HCT116 (cell line): ENCODE data around the gene SLC2A13. TPM values are rescaled to one million over a fixed set of nuclear protein-coding genes. Genes with fewer than 3 reads are reported as not detected.

Source experiments
- ATAC-seq: fragments of 200-7000 bp; cut with Tn5 transposase; 2 replicates; pipeline ENCODE4 v1.9.1; 2020; ENCODE audit warnings: mild to moderate bottlenecking, moderate library complexity
- BruUV-seq: library from RNA; stranded (reverse); fragments of 400-500 nt; replicated peaks from 2 replicates; lab custom pipeline; 2021; lab: Mats Ljungman, UMichigan
- CTCF ChIA-PET: fragments of 300-600 bp; sonication (Branson Sonifier 250); formaldehyde crosslinking; loops from one replicate; lab custom pipeline; 2021; ENCODE audit warnings: antibody characterized with exemption; lab: Charles Lee
- POLR2A ChIA-PET: fragments of 300-600, 350-600 bp; sonication (Branson Sonifier 250); formaldehyde crosslinking; loops from one replicate; lab custom pipeline; 2021; ENCODE audit warnings: antibody characterized with exemption; lab: Charles Lee
- RAD21 ChIA-PET, 2 experiments: fragments of 300-600 bp; sonication (Branson Sonifier 250); formaldehyde crosslinking; loops; one replicate each; lab custom pipeline; 2023; ENCODE audit warnings: low total read pairs in 2 of 2; ENCODE audit not compliant: uncharacterized antibody in 2 of 2, unreplicated experiment in 2 of 2, low non-redundant PET in 1 of 2; lab: Charles Lee
- DNase-seq: peaks from one replicate; pipeline ENCODE4 v3.0.0-alpha.2; 2010; ENCODE audit warnings: low read depth, low spot score
- H2AFZ ChIP-seq: fragments of 200-600 bp; shearing (Covaris generic), sonication (generic); 2 replicates; pipeline ENCODE4 v1.6.1; 2017; ENCODE audit warnings: low read depth, mixed run types, mixed read lengths, antibody characterized with exemption, low read length; ENCODE audit not compliant: poor library complexity, severe bottlenecking
- H3K27ac ChIP-seq: 2 replicates; pipeline ENCODE4 v1.5.1; 2012; ENCODE audit warnings: low read depth, low read length
- H3K27me3 ChIP-seq: fragments of 200-600 bp; sonication (generic); 2 replicates; pipeline ENCODE4 v1.6.1; 2016; ENCODE audit warnings: mixed run types, low read length, mixed read lengths; ENCODE audit not compliant: insufficient read depth
- H3K36me3 ChIP-seq, 2 experiments: fragments of 200-500 bp in 1 of 2; fragments of 200-600 bp in 1 of 2; sonication (Bioruptor generic) in 1 of 2; sonication (generic) in 1 of 2; 2 replicates each; pipeline versions ENCODE4 v1.5.1 to v1.6.1; 2014 to 2016; ENCODE audit warnings: low read length in 2 of 2, inconsistent platforms in 1 of 2, mixed read lengths in 1 of 2, mixed run types in 1 of 2; ENCODE audit not compliant: insufficient read depth in 2 of 2, control insufficient read depth in 1 of 2
- H3K4me1 ChIP-seq, 2 experiments: fragments of 200-600 bp in 1 of 2; sonication (generic) in 1 of 2; 2 replicates each; pipeline versions ENCODE4 v1.5.1 to v1.6.1; 2012 to 2017; ENCODE audit warnings: low read length in 2 of 2, inconsistent platforms in 1 of 2, mild to moderate bottlenecking in 1 of 2, mixed read lengths in 1 of 2, mixed run types in 1 of 2, moderate library complexity in 1 of 2; ENCODE audit not compliant: insufficient read depth in 2 of 2, control insufficient read depth in 1 of 2
- H3K4me2 ChIP-seq: fragments of 200-600 bp; sonication (generic); 2 replicates; pipeline ENCODE4 v1.6.1; 2017; ENCODE audit warnings: mixed run types, low read length, mixed read lengths
- H3K4me3 ChIP-seq, 2 experiments: fragments of 200-600 bp in 1 of 2; sonication (generic) in 1 of 2; replicated peaks in 1 of 2; 2 replicates each; pipeline ENCODE4 v1.5.1; 2011 to 2016; ENCODE audit warnings: low read length in 2 of 2, control low read depth in 1 of 2, low read depth in 1 of 2, mild to moderate bottlenecking in 1 of 2, mixed read lengths in 1 of 2, mixed run types in 1 of 2
- H3K79me2 ChIP-seq: fragments of 200-600 bp; sonication (generic); 2 replicates; pipeline ENCODE4 v1.6.1; 2017; ENCODE audit warnings: mild to moderate bottlenecking, mixed run types, low read length, moderate library complexity, mixed read lengths; ENCODE audit not compliant: insufficient read depth
- H3K9ac ChIP-seq: fragments of 200-600 bp; sonication (generic); 2 replicates; pipeline ENCODE4 v1.6.1; 2016; ENCODE audit warnings: low read length, mixed read lengths
- H3K9me2 ChIP-seq: fragments of 200-600 bp; sonication (generic), shearing (Covaris generic); 2 replicates; pipeline ENCODE4 v1.6.1; 2017; ENCODE audit warnings: mixed run types, mild to moderate bottlenecking, moderate library complexity; ENCODE audit not compliant: insufficient read depth
- H3K9me3 ChIP-seq, 2 experiments: fragments of 200-500 bp in 1 of 2; fragments of 200-600 bp in 1 of 2; sonication (Bioruptor generic) in 1 of 2; sonication (generic) in 1 of 2; 2 replicates each; pipeline ENCODE4 v1.6.1; 2014 to 2017; ENCODE audit warnings: low read length in 2 of 2, mixed read lengths in 2 of 2, inconsistent platforms in 1 of 2, low read depth in 1 of 2, mild to moderate bottlenecking in 1 of 2, mixed run types in 1 of 2, moderate library complexity in 1 of 2; ENCODE audit not compliant: control insufficient read depth in 1 of 2, insufficient read depth in 1 of 2
- H4K20me1 ChIP-seq: fragments of 200-600 bp; sonication (generic), shearing (Covaris generic); 2 replicates; pipeline ENCODE4 v1.6.1; 2017; ENCODE audit warnings: mixed run types, mild to moderate bottlenecking, moderate library complexity; ENCODE audit not compliant: insufficient read depth
- CBX3 ChIP-seq: IDR thresholded peaks from 2 replicates; pipeline ENCODE4 v1.6.1; 2012; ENCODE audit warnings: low read depth
- CEBPB ChIP-seq: IDR thresholded peaks from 2 replicates; pipeline ENCODE4 v1.6.1; 2012; ENCODE audit warnings: low read depth
- EZH2 ChIP-seq: fragments of 200-600 bp; sonication (generic); IDR thresholded peaks from 2 replicates; pipeline ENCODE4 v1.6.1; 2017; ENCODE audit warnings: antibody characterized with exemption, mixed run types
- EZH2phosphoT487 ChIP-seq: fragments of 200-600 bp; IDR thresholded peaks from 2 replicates; pipeline ENCODE4 v1.6.1; 2018; ENCODE audit warnings: antibody characterized with exemption, borderline replicate concordance
- MAX ChIP-seq: IDR thresholded peaks from 2 replicates; pipeline ENCODE4 v1.6.1; 2012
- POLR2AphosphoS5 ChIP-seq: IDR thresholded peaks from 2 replicates; pipeline ENCODE4 v1.6.1; 2011; ENCODE audit warnings: mild to moderate bottlenecking, low read depth, low read length, moderate library complexity
- REST ChIP-seq: IDR thresholded peaks from 2 replicates; pipeline ENCODE4 v1.6.1; 2012; ENCODE audit warnings: low read depth
- SIN3A ChIP-seq: IDR thresholded peaks from 2 replicates; pipeline ENCODE4 v1.6.1; 2012; ENCODE audit warnings: low read depth
- SRF ChIP-seq: IDR thresholded peaks from 2 replicates; pipeline ENCODE4 v1.6.1; 2012; ENCODE audit warnings: low read depth
- ZFX ChIP-seq: fragments of 450-650 bp; IDR thresholded peaks from 2 replicates; pipeline ENCODE4 v1.6.1; 2017
- intact Hi-C: fragments of 100-400 bp; cut with micrococcal nuclease; formaldehyde crosslinking; loops from 2 replicates; pipeline ENCODE4 v1.10.0; 2022
- total RNA-seq: library from RNA; stranded (reverse); gene quantifications from one replicate; pipeline ENCODE4 v1.2.1, GENCODE V29; 2021; ENCODE audit not compliant: unreplicated experiment
- TF ChIP-seq, protein P1 (sequence below): IDR thresholded peaks from 2 replicates; pipeline ENCODE4 v1.6.1; 2011; ENCODE audit warnings: mild to moderate bottlenecking, low read length, moderate library complexity; ENCODE audit not compliant: insufficient replicate concordance; ENCODE audit errors: extremely low read depth

The SLC2A13 gene
- total RNA-seq, 1 experiment from 2014 or later: 6.8 TPM

DNA sequence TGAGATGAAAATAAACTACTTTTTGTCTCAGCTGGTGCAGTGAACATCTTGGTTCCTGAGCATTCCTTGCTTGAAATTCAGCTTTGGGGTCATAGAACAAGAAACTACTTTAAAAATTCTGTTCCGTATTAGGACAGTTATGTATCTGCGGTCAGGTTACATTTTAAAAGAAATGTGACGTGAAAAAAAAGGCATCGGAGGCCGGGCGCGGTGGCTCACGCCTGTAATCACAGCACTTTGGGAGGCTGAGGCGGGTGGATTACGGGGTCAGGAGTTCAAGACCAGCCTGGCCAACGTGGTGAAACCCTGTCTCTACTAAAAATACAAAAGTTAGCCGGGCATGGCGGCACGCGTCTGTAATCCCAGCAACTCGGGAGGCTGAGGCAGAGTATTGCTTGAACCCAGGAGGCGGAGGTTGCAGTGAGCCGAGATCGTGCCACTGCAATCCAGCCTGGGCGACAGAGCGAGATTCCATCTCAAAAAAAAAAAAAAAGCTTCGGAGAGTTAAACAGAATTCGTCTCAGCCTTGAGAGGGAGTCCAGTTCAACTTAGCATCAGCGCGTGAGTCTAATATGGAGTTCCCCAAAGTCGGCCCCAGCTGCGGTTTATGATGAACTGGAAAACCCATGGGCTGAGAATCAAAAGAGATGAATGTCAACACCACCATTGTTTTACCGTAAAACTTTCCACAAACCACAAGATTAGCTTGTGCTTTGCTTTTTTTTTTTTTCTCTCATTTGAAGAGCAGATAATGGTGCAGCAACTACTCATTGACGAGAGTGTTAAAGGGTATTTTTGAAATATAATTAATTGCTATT, 2.1 kb upstream of the SLC2A13 start:
- Histone ChIP-seq H3K79me2 (0 out of 2 replicates have a peak, but pooled peaks cover 6% of the 10 kb centered on the region), H3K36me3 (no peaks in the 10 kb centered on the region), H3K4me2 (peak overlapping the region; percentile 93), H3K4me3 (peak overlapping the region in 1 of 2 experiments; percentile 31; a peak in 1 of 4 replicates), H3K27me3 (no peaks in the 10 kb centered on the region), H3K4me1 (peaks cover 7 to 25% of the 10 kb centered on the region in 2 experiments; a peak in 3 of 4 replicates), H3K27ac (no peak overlapping the region), H2AFZ (peak overlapping the region; percentile 44), H4K20me1 (no peaks in the 10 kb centered on the region), H3K9me2 (no peaks in the 10 kb centered on the region), H3K9ac (no peak overlapping the region), H3K9me3 (no peaks in the 10 kb centered on the region)
- DNase-seq (no peak), ATAC-seq (no peak)
- ChIA-PET POLR2A (no interaction called here), CTCF (interaction anchor here (0.7 to 1.7 kb wide), 5 partner anchors 10 to 343 kb away, joined by 3 to 7 read pairs (median 3); no protein-coding TSS in a partner anchor), RAD21 (no interaction called here)
- intact Hi-C loops: loop anchor here (1.0 to 2.0 kb wide), 3 partner anchors 97 to 521 kb away; no protein-coding TSS in a partner anchor
- TF ChIP-seq, protein P1, sequence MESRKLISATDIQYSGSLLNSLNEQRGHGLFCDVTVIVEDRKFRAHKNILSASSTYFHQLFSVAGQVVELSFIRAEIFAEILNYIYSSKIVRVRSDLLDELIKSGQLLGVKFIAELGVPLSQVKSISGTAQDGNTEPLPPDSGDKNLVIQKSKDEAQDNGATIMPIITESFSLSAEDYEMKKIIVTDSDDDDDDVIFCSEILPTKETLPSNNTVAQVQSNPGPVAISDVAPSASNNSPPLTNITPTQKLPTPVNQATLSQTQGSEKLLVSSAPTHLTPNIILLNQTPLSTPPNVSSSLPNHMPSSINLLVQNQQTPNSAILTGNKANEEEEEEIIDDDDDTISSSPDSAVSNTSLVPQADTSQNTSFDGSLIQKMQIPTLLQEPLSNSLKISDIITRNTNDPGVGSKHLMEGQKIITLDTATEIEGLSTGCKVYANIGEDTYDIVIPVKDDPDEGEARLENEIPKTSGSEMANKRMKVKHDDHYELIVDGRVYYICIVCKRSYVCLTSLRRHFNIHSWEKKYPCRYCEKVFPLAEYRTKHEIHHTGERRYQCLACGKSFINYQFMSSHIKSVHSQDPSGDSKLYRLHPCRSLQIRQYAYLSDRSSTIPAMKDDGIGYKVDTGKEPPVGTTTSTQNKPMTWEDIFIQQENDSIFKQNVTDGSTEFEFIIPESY: no peak
- no TSS peak for BruUV-seq

GRCh38 chr12:40107098-40107802, 1.4 kb upstream of the SLC2A13 start:
- H3K79me2 ChIP-seq: 0 out of 2 replicates have a peak, but pooled peaks cover 6% of the 10 kb centered on the region
- ChIA-PET RAD21 (no interaction called here), CTCF (interaction anchor here (0.9 to 1.9 kb wide), 5 partner anchors 11 to 206 kb away, joined by 3 to 7 read pairs (median 3); no protein-coding TSS in a partner anchor), POLR2A (no interaction called here)
- H3K4me1 ChIP-seq: peaks cover 7 to 25% of the 10 kb centered on the region in 2 experiments; a peak in 3 of 4 replicates
- intact Hi-C loops: loop anchor here (1.0 to 2.0 kb wide), 3 partner anchors 96 to 520 kb away; no protein-coding TSS in a partner anchor
- no peak overlapping the region for H3K27ac ChIP-seq
- H3K9ac ChIP-seq: no peak overlapping the region
- H3K9me2 ChIP-seq: no peaks in the 10 kb centered on the region
- H3K27me3 ChIP-seq: no peaks in the 10 kb centered on the region
- peak overlapping the region; percentile 10 to 31; a peak in 3 of 4 replicates for H3K4me3 ChIP-seq
- H2AFZ ChIP-seq: peak overlapping the region; percentile 85
- no peaks in the 10 kb centered on the region for H4K20me1 ChIP-seq
- H3K9me3 ChIP-seq: no peaks in the 10 kb centered on the region
- H3K36me3 ChIP-seq: no peaks in the 10 kb centered on the region
- H3K4me2 ChIP-seq: peak overlapping the region; percentile 93
- peak; percentile 44 for ATAC-seq
- no TSS peak for BruUV-seq
- peak; percentile 60 for DNase-seq
- TF ChIP-seq EZH2 (no peak), ZFX (no peak), MAX (peak; percentile 93), SIN3A (no peak), POLR2AphosphoS5 (no peak), CEBPB (no peak), CBX3 (no peak), REST (no peak), SRF (no peak), EZH2phosphoT487 (no peak)
